GM19455 (cell line): ENCODE results near the gene TRIM67.

Source experiments
- ATAC-seq: cut with Tn5 transposase; IDR thresholded peaks from one replicate; pipeline ENCODE4 v1.9.1; 2021; ENCODE audit not compliant: unreplicated experiment

The TRIM67 gene

GRCh38 chr1:231182317-231182716 lies 20.5 kb downstream of the TRIM67 start:
- no peak for ATAC-seq

- no peak for ATAC-seq
Measured at GRCh38 chr1:231183639-231184590, 22.1 kb downstream of the TRIM67 start.

GRCh38 chr1:231184891-231185290 lies 23.0 kb downstream of the TRIM67 start:
- ATAC-seq, result no peak

GRCh38 chr1:231185391-231185790 lies 23.5 kb downstream of the TRIM67 start:
- ATAC-seq, result no peak

- no peak for ATAC-seq
Measured at GRCh38 chr1:231186356-231187115, 24.7 kb downstream of the TRIM67 start.

GRCh38 chr1:231187571-231187970 lies 25.7 kb downstream of the TRIM67 start:
- ATAC-seq, result no peak

- no peak for ATAC-seq
Measured at GRCh38 chr1:231188072-231188471, 26.2 kb downstream of the TRIM67 start.

GRCh38 chr1:231188768-231189167 lies 26.9 kb downstream of the TRIM67 start:
- ATAC-seq, result no peak

GRCh38 chr1:231189683-231190270 lies 27.9 kb downstream of the TRIM67 start:
- ATAC-seq, result no peak

- no peak for ATAC-seq
Measured at GRCh38 chr1:231190456-231190855, 28.6 kb downstream of the TRIM67 start.

- no peak for ATAC-seq
Measured at GRCh38 chr1:231192620-231193163, 30.8 kb downstream of the TRIM67 start.

- no peak for ATAC-seq
Measured at GRCh38 chr1:231193710-231194340, 32.0 kb downstream of the TRIM67 start.

GRCh38 chr1:231194476-231194842 lies 32.6 kb downstream of the TRIM67 start:
- ATAC-seq, result no peak

- no peak for ATAC-seq
Measured at GRCh38 chr1:231194843-231195516, 33.1 kb downstream of the TRIM67 start.

GRCh38 chr1:231196307-231196706 lies 34.4 kb downstream of the TRIM67 start:
- no peak for ATAC-seq

GRCh38 chr1:231196728-231197127 lies 34.9 kb downstream of the TRIM67 start:
- ATAC-seq, result no peak

GRCh38 chr1:231199868-231200267 lies 38.0 kb downstream of the TRIM67 start:
- no peak for ATAC-seq

- no peak for ATAC-seq
Measured at GRCh38 chr1:231200388-231201031, 38.7 kb downstream of the TRIM67 start.

GRCh38 chr1:231201375-231201978 lies 39.6 kb downstream of the TRIM67 start:
- no peak for ATAC-seq
